Measurements from ENCODE around the gene SLC25A48.

The SLC25A48 gene

GRCh38 chr5:135821802-135822201, 12.7 kb upstream of the SLC25A48 start:
- Histone ChIP-seq H3K4me2 (ENCODE audit: low read length) (no peak overlapping the region), H3K79me2 (ENCODE audit: control insufficient read depth, insufficient read depth, low read length, poor library complexity) (no peaks in the 10 kb centered on the region), H3K4me1 (ENCODE audit: control insufficient read depth in 1 of 2, insufficient read depth in 2 of 2, low read length in 2 of 2) (no peaks in the 10 kb centered on the region), H3K36me3 (ENCODE audit: control insufficient read depth in 1 of 2, insufficient read depth in 2 of 2, low read length in 2 of 2) (no peaks in the 10 kb centered on the region), H4K12ac (ENCODE audit: low read depth, low read length) (no peak overlapping the region), H2BK12ac (ENCODE audit: low read length) (no peak overlapping the region), H3K18ac (ENCODE audit: low read length) (no peak overlapping the region), H2AK5ac (ENCODE audit: low read length) (no peak overlapping the region), H3K23ac (ENCODE audit: low read length) (no peak overlapping the region), H3K27me3 (ENCODE audit: insufficient read depth, low read length) (no peaks in the 10 kb centered on the region), H3K4me3 (ENCODE audit: low read depth, low read length) (no peak overlapping the region), H2BK5ac (ENCODE audit: low read depth, low read length, poor library complexity) (no peak overlapping the region), H2AFZ (ENCODE audit: insufficient read depth, low read length, poor library complexity) (no peak overlapping the region), H3K27ac (ENCODE audit: low read depth, low read length) (no peak overlapping the region), H3K14ac (ENCODE audit: low read length) (no peak overlapping the region), H3K9me3 (ENCODE audit: insufficient read depth, low read depth, low read length) (no peaks in the 10 kb centered on the region), H4K91ac (ENCODE audit: low read depth, low read length) (no peak overlapping the region), H3K4ac (ENCODE audit: low read depth, low read length) (no peak overlapping the region), H3K9ac (ENCODE audit: low read length) (no peak overlapping the region), H3K79me1 (ENCODE audit: low read length) (no peaks in the 10 kb centered on the region), H2BK120ac (ENCODE audit: insufficient read depth, low read length, poor library complexity) (no peak overlapping the region), H4K8ac (ENCODE audit: low read depth, low read length) (no peak overlapping the region)
- WGBS (ENCODE audit: extremely low coverage, insufficient coverage, insufficient read length), result no CpG with 5 or more reads among the region's 7 CpGs
- no peak for DNase-seq

GRCh38 chr5:135822286-135822685, 12.2 kb upstream of the SLC25A48 start:
- no peak overlapping the region for H2BK120ac ChIP-seq (ENCODE audit: insufficient read depth, low read length, poor library complexity)
- H3K79me1 ChIP-seq (ENCODE audit: low read length), result no peaks in the 10 kb centered on the region
- H3K14ac ChIP-seq (ENCODE audit: low read length), result no peak overlapping the region
- H3K27me3 ChIP-seq (ENCODE audit: insufficient read depth, low read length), result no peaks in the 10 kb centered on the region
- no peak for DNase-seq
- H2AK5ac ChIP-seq (ENCODE audit: low read length), result no peak overlapping the region
- no peak overlapping the region for H4K8ac ChIP-seq (ENCODE audit: low read depth, low read length)
- H2AFZ ChIP-seq (ENCODE audit: insufficient read depth, low read length, poor library complexity), result no peak overlapping the region
- H3K4me2 ChIP-seq (ENCODE audit: low read length), result no peak overlapping the region
- no CpG with 5 or more reads among the region's 2 CpGs for WGBS (ENCODE audit: extremely low coverage, insufficient coverage, insufficient read length)
- H3K4me3 ChIP-seq (ENCODE audit: low read depth, low read length), result no peak overlapping the region
- H3K18ac ChIP-seq (ENCODE audit: low read length), result no peak overlapping the region
- no peak overlapping the region for H4K12ac ChIP-seq (ENCODE audit: low read depth, low read length)
- H2BK5ac ChIP-seq (ENCODE audit: low read depth, low read length, poor library complexity), result no peak overlapping the region
- no peak overlapping the region for H3K9ac ChIP-seq (ENCODE audit: low read length)
- H3K23ac ChIP-seq (ENCODE audit: low read length), result no peak overlapping the region
- H3K79me2 ChIP-seq (ENCODE audit: control insufficient read depth, insufficient read depth, low read length, poor library complexity), result no peaks in the 10 kb centered on the region
- H3K36me3 ChIP-seq (ENCODE audit: control insufficient read depth in 1 of 2, insufficient read depth in 2 of 2, low read length in 2 of 2), result no peaks in the 10 kb centered on the region
- no peak overlapping the region for H2BK12ac ChIP-seq (ENCODE audit: low read length)
- H3K27ac ChIP-seq (ENCODE audit: low read depth, low read length), result no peak overlapping the region
- no peaks in the 10 kb centered on the region for H3K4me1 ChIP-seq (ENCODE audit: control insufficient read depth in 1 of 2, insufficient read depth in 2 of 2, low read length in 2 of 2)
- H3K9me3 ChIP-seq (ENCODE audit: insufficient read depth, low read depth, low read length), result no peaks in the 10 kb centered on the region
- H4K91ac ChIP-seq (ENCODE audit: low read depth, low read length), result no peak overlapping the region
- no peak overlapping the region for H3K4ac ChIP-seq (ENCODE audit: low read depth, low read length)

- Histone ChIP-seq H3K79me2 (ENCODE audit: control insufficient read depth, insufficient read depth, low read length, poor library complexity) (no peaks in the 10 kb centered on the region), H3K23ac (ENCODE audit: low read length) (no peak overlapping the region), H3K4me2 (ENCODE audit: low read length) (no peak overlapping the region), H2BK120ac (ENCODE audit: insufficient read depth, low read length, poor library complexity) (no peak overlapping the region), H4K91ac (ENCODE audit: low read depth, low read length) (no peak overlapping the region), H3K4me3 (ENCODE audit: low read depth, low read length) (no peak overlapping the region), H3K14ac (ENCODE audit: low read length) (no peak overlapping the region), H4K8ac (ENCODE audit: low read depth, low read length) (no peak overlapping the region), H3K27ac (ENCODE audit: low read depth, low read length) (no peak overlapping the region), H3K4ac (ENCODE audit: low read depth, low read length) (no peak overlapping the region), H3K18ac (ENCODE audit: low read length) (no peak overlapping the region), H2AFZ (ENCODE audit: insufficient read depth, low read length, poor library complexity) (no peak overlapping the region), H3K9me3 (ENCODE audit: insufficient read depth, low read depth, low read length) (no peaks in the 10 kb centered on the region), H3K27me3 (ENCODE audit: insufficient read depth, low read length) (no peaks in the 10 kb centered on the region), H4K12ac (ENCODE audit: low read depth, low read length) (no peak overlapping the region), H2AK5ac (ENCODE audit: low read length) (no peak overlapping the region), H2BK12ac (ENCODE audit: low read length) (no peak overlapping the region), H3K9ac (ENCODE audit: low read length) (no peak overlapping the region), H3K36me3 (ENCODE audit: control insufficient read depth in 1 of 2, insufficient read depth in 2 of 2, low read length in 2 of 2) (no peaks in the 10 kb centered on the region), H3K4me1 (ENCODE audit: control insufficient read depth in 1 of 2, insufficient read depth in 2 of 2, low read length in 2 of 2) (no peaks in the 10 kb centered on the region), H2BK5ac (ENCODE audit: low read depth, low read length, poor library complexity) (no peak overlapping the region), H3K79me1 (ENCODE audit: low read length) (no peaks in the 10 kb centered on the region)
- DNase-seq, result no peak
- no CpG with 5 or more reads among the region's 4 CpGs for WGBS (ENCODE audit: extremely low coverage, insufficient coverage, insufficient read length)
Observed at GRCh38 chr5:135822959-135823358, 11.5 kb upstream of the SLC25A48 start.

- Histone ChIP-seq H3K18ac (ENCODE audit: low read length) (no peak overlapping the region), H3K4me2 (ENCODE audit: low read length) (no peak overlapping the region), H3K27ac (ENCODE audit: low read depth, low read length) (no peak overlapping the region), H2AK5ac (ENCODE audit: low read length) (no peak overlapping the region), H3K79me2 (ENCODE audit: control insufficient read depth, insufficient read depth, low read length, poor library complexity) (no peaks in the 10 kb centered on the region), H3K4me3 (ENCODE audit: low read depth, low read length) (no peak overlapping the region), H2BK120ac (ENCODE audit: insufficient read depth, low read length, poor library complexity) (no peak overlapping the region), H4K91ac (ENCODE audit: low read depth, low read length) (no peak overlapping the region), H3K9ac (ENCODE audit: low read length) (no peak overlapping the region), H4K12ac (ENCODE audit: low read depth, low read length) (no peak overlapping the region), H3K14ac (ENCODE audit: low read length) (no peak overlapping the region), H3K23ac (ENCODE audit: low read length) (no peak overlapping the region), H2BK12ac (ENCODE audit: low read length) (no peak overlapping the region), H3K9me3 (ENCODE audit: insufficient read depth, low read depth, low read length) (no peaks in the 10 kb centered on the region), H2BK5ac (ENCODE audit: low read depth, low read length, poor library complexity) (no peak overlapping the region), H3K4ac (ENCODE audit: low read depth, low read length) (no peak overlapping the region), H3K36me3 (ENCODE audit: control insufficient read depth in 1 of 2, insufficient read depth in 2 of 2, low read length in 2 of 2) (no peaks in the 10 kb centered on the region), H2AFZ (ENCODE audit: insufficient read depth, low read length, poor library complexity) (no peak overlapping the region), H3K79me1 (ENCODE audit: low read length) (no peaks in the 10 kb centered on the region), H3K27me3 (ENCODE audit: insufficient read depth, low read length) (no peaks in the 10 kb centered on the region), H4K8ac (ENCODE audit: low read depth, low read length) (no peak overlapping the region), H3K4me1 (ENCODE audit: control insufficient read depth in 1 of 2, insufficient read depth in 2 of 2, low read length in 2 of 2) (no peaks in the 10 kb centered on the region)
- WGBS (ENCODE audit: extremely low coverage, insufficient coverage, insufficient read length), result no CpG with 5 or more reads among the region's 1 CpG
- DNase-seq, result no peak
Observed at GRCh38 chr5:135823881-135824280, 10.6 kb upstream of the SLC25A48 start.
